Tibial artery (tissue), 4 donors: ENCODE data around the gene FAM156B.
"Not testable (repeated sequence)": the region's sequence is repeated elsewhere in the genome, so short reads cannot be mapped to it uniquely, and the experiment has no call there.

Experiments
- DNase-seq, 2 donors: peaks; one replicate each; pipeline ENCODE4 v3.0.0-alpha.2; 2019
- H3K27ac ChIP-seq, 2 donors: fragments of 200-600 bp; sonication (generic) in 1 of 2; 1 replicate in 1 of 2; 2 replicates in 1 of 2; pipeline ENCODE4 v1.5.1; 2018 to 2019; ENCODE audit warnings: mild to moderate bottlenecking in 1 of 2
- H3K27me3 ChIP-seq, 2 donors: fragments of 200-600 bp; sonication (generic) in 1 of 2; one replicate each; pipeline versions ENCODE4 v1.5.1 to v1.6.0; 2016 to 2019
- H3K36me3 ChIP-seq, 3 donors: fragments of 200-600 bp; sonication (generic) in 2 of 3; one replicate each; pipeline ENCODE4 v1.5.1; 2016 to 2019; ENCODE audit warnings: mild to moderate bottlenecking in 2 of 3
- H3K4me1 ChIP-seq, 4 donors: fragments of 200-600 bp; sonication (generic) in 2 of 4; 1 replicate in 3 of 4; 2 replicates in 1 of 4; pipeline ENCODE4 v1.5.1; 2016 to 2019
- H3K4me3 ChIP-seq, 2 donors: fragments of 200-600 bp; sonication (generic) in 1 of 2; 1 replicate in 1 of 2; 2 replicates in 1 of 2; pipeline ENCODE4 v1.5.1; 2018 to 2019; ENCODE audit warnings: mild to moderate bottlenecking in 2 of 2
- H3K9me3 ChIP-seq, 3 donors: fragments of 200-600 bp; sonication (generic) in 1 of 3; one replicate each; pipeline ENCODE4 v1.5.1; 2016 to 2019
- CTCF ChIP-seq, 2 experiments: fragments of 200-600 bp in 1 of 2; fragments of 450-650 bp in 1 of 2; IDR thresholded peaks; one replicate each; pipeline ENCODE4 v1.5.1; 2017 to 2019; ENCODE audit warnings: antibody characterized with exemption in 2 of 2, mild to moderate bottlenecking in 1 of 2, moderate library complexity in 1 of 2
- intact Hi-C: fragments of 100-400 bp; cut with DNase I; formaldehyde crosslinking; loops from one replicate; pipeline ENCODE4 v1.15.0; 2023; ENCODE audit warnings: low total_unique reads

FAM156B gene

GRCh38 chrX:52870046-52870445, 27.1 kb upstream of the FAM156B start:
- H3K27me3 ChIP-seq: no peaks in the 10 kb centered on the region
- no peaks in the 10 kb centered on the region for H3K36me3 ChIP-seq
- intact Hi-C loops: no loop called here
- no peak for TF ChIP-seq CTCF (IDR thresholded peaks at IDR 0.05)
- no peaks in the 10 kb centered on the region for H3K4me1 ChIP-seq
- H3K27ac ChIP-seq: no peak overlapping the region
- no peak for DNase-seq
- no peak overlapping the region for H3K4me3 ChIP-seq
- no peaks in the 10 kb centered on the region for H3K9me3 ChIP-seq

GRCh38 chrX:52873825-52874224, 23.3 kb upstream of the FAM156B start:
- H3K27ac ChIP-seq, H3K27me3 ChIP-seq, H3K4me1 ChIP-seq, DNase-seq, H3K36me3 ChIP-seq, intact Hi-C loops, H3K4me3 ChIP-seq, H3K9me3 ChIP-seq: not testable (repeated sequence)

GRCh38 chrX:52874661-52875060, 22.5 kb upstream of the FAM156B start:
- intact Hi-C loops: no loop called here
- Histone ChIP-seq H3K4me3 (no peak overlapping the region), H3K4me1 (no peaks in the 10 kb centered on the region), H3K9me3 (no peaks in the 10 kb centered on the region), H3K27me3 (no peaks in the 10 kb centered on the region), H3K27ac (no peak overlapping the region), H3K36me3 (no peaks in the 10 kb centered on the region)
- TF ChIP-seq CTCF (IDR thresholded peaks at IDR 0.05): no peak
- no peak for DNase-seq

GRCh38 chrX:52875436-52875835, 21.7 kb upstream of the FAM156B start:
- DNase-seq, H3K27ac ChIP-seq, intact Hi-C loops, H3K9me3 ChIP-seq, H3K36me3 ChIP-seq, H3K4me1 ChIP-seq, H3K4me3 ChIP-seq, H3K27me3 ChIP-seq: not testable (repeated sequence)

GRCh38 chrX:52876386-52876785, 20.7 kb upstream of the FAM156B start:
- intact Hi-C loops, H3K27ac ChIP-seq, H3K36me3 ChIP-seq, H3K27me3 ChIP-seq, H3K4me1 ChIP-seq, H3K4me3 ChIP-seq, DNase-seq, H3K9me3 ChIP-seq: not testable (repeated sequence)

- H3K36me3 ChIP-seq, intact Hi-C loops, H3K27ac ChIP-seq, H3K4me1 ChIP-seq, H3K9me3 ChIP-seq, H3K4me3 ChIP-seq, H3K27me3 ChIP-seq, DNase-seq: not testable (repeated sequence)
These were observed 9.7 kb upstream of the FAM156B start for GRCh38 chrX:52887459-52887858.

GRCh38 chrX:52888090-52888489, 9.0 kb upstream of the FAM156B start:
- H3K27me3 ChIP-seq, H3K4me1 ChIP-seq, H3K27ac ChIP-seq, H3K9me3 ChIP-seq, DNase-seq, intact Hi-C loops, H3K4me3 ChIP-seq, H3K36me3 ChIP-seq: not testable (repeated sequence)

GRCh38 chrX:52896438-52896837, 692 bp upstream of the FAM156B start:
- intact Hi-C loops: not testable (repeated sequence)

GRCh38 chrX:52905531-52905930, 8.4 kb downstream of the FAM156B start:
- H3K27me3 ChIP-seq, H3K27ac ChIP-seq, DNase-seq, H3K9me3 ChIP-seq, intact Hi-C loops, H3K36me3 ChIP-seq, H3K4me3 ChIP-seq, H3K4me1 ChIP-seq: not testable (repeated sequence)

More at GRCh38 chrX:52896438-52896837, 692 bp upstream of the FAM156B start:
- not testable (repeated sequence) for H3K27ac ChIP-seq, H3K4me3 ChIP-seq, H3K27me3 ChIP-seq, H3K4me1 ChIP-seq, H3K9me3 ChIP-seq, DNase-seq, H3K36me3 ChIP-seq

GRCh38 chrX:52906072-52906471, 8.9 kb downstream of the FAM156B start:
- DNase-seq, H3K9me3 ChIP-seq, intact Hi-C loops, H3K27ac ChIP-seq, H3K4me1 ChIP-seq, H3K4me3 ChIP-seq, H3K27me3 ChIP-seq, H3K36me3 ChIP-seq: not testable (repeated sequence)

- DNase-seq, H3K36me3 ChIP-seq, intact Hi-C loops, H3K4me3 ChIP-seq, H3K27ac ChIP-seq, H3K4me1 ChIP-seq, H3K27me3 ChIP-seq, H3K9me3 ChIP-seq: not testable (repeated sequence)
These were observed 10.0 kb downstream of the FAM156B start for GRCh38 chrX:52907137-52907536.

GRCh38 chrX:52907900-52908299, 10.8 kb downstream of the FAM156B start:
- H3K9me3 ChIP-seq, H3K27me3 ChIP-seq, H3K36me3 ChIP-seq, DNase-seq, H3K4me1 ChIP-seq, intact Hi-C loops, H3K4me3 ChIP-seq, H3K27ac ChIP-seq: not testable (repeated sequence)

- H3K4me3 ChIP-seq, DNase-seq, H3K4me1 ChIP-seq, H3K27ac ChIP-seq, H3K27me3 ChIP-seq, H3K9me3 ChIP-seq, intact Hi-C loops, H3K36me3 ChIP-seq: not testable (repeated sequence)
These were observed 12.3 kb downstream of the FAM156B start for GRCh38 chrX:52909313-52909969.
